Ammon's horn (tissue), 1 donor: ENCODE data around the gene PCDH15.
A peak's percentile ranks its signal among the peaks of the same experiment; 100 is the strongest.

Source experiments
- DNase-seq: peaks from one replicate; pipeline ENCODE4 v3.0.0-alpha.2; 2016; ENCODE audit warnings: low spot score

Gene PCDH15

GRCh38 chr10:54800741-54801421 lies at the start of gene PCDH15:
Gene PCDH15, minus strand, starts transcription at chr10:54801231. Its CDS starts 136,969 bp downstream, at chr10:54664262.
- peak; percentile 90 for DNase-seq

GRCh38 chr10:54843932-54844331 lies 42.9 kb upstream of the PCDH15 start:
- no peak for DNase-seq

GRCh38 chr10:54843085-54843646 lies 42.1 kb upstream of the PCDH15 start:
- no peak for DNase-seq

GRCh38 chr10:54837479-54837878 lies 36.4 kb upstream of the PCDH15 start:
- no peak for DNase-seq

GRCh38 chr10:54833029-54833428 lies 32.0 kb upstream of the PCDH15 start:
- no peak for DNase-seq

GRCh38 chr10:54826994-54827560 lies 26.0 kb upstream of the PCDH15 start:
- DNase-seq: no peak

GRCh38 chr10:54815583-54815982 lies 14.6 kb upstream of the PCDH15 start:
- DNase-seq: no peak

GRCh38 chr10:54808186-54808935 lies 7.3 kb upstream of the PCDH15 start:
- peak; percentile 57 for DNase-seq

- DNase-seq: peak; percentile 2
These were observed 1.5 kb downstream of the PCDH15 start for GRCh38 chr10:54799506-54799905.

- no peak for DNase-seq
These were observed 3.3 kb downstream of the PCDH15 start for GRCh38 chr10:54797636-54798321.

GRCh38 chr10:54796881-54797280 lies 4.2 kb downstream of the PCDH15 start:
- DNase-seq: no peak

GRCh38 chr10:54776622-54777021 lies 24.4 kb downstream of the PCDH15 start:
- DNase-seq: no peak

GRCh38 chr10:54772468-54773122 lies 28.4 kb downstream of the PCDH15 start:
- no peak for DNase-seq

GRCh38 chr10:54769051-54769450 lies 32.0 kb downstream of the PCDH15 start:
- no peak for DNase-seq

- DNase-seq: no peak
These were observed 42.2 kb downstream of the PCDH15 start for GRCh38 chr10:54758791-54759190.

GRCh38 chr10:54749623-54750022 lies 51.4 kb downstream of the PCDH15 start:
- DNase-seq: no peak

- DNase-seq: no peak
These were observed 55.6 kb downstream of the PCDH15 start for GRCh38 chr10:54745436-54745835.

GRCh38 chr10:54742416-54742815 lies 58.6 kb downstream of the PCDH15 start:
- DNase-seq: no peak

GRCh38 chr10:54728511-54728910 lies 72.5 kb downstream of the PCDH15 start:
- DNase-seq: no peak

GRCh38 chr10:54722075-54722474 lies 79.0 kb downstream of the PCDH15 start:
- no peak for DNase-seq

- no peak for DNase-seq
These were observed 90.1 kb downstream of the PCDH15 start for GRCh38 chr10:54710918-54711317.

- DNase-seq: no peak
These were observed 92.4 kb downstream of the PCDH15 start for GRCh38 chr10:54708591-54708990.
